ENCODE results near the gene SNX4. TPM values are rescaled to one million over a fixed set of nuclear protein-coding genes. Genes with fewer than 3 reads are reported as not detected.

Gene SNX4
- total and polyA plus RNA-seq, 12 donors: 15.8 to 90.4 (median 43.0) TPM

- WGBS, 4 donors: 51 to 57% (median 54%) methylated on average over 9 of the region's 9 CpGs
- no peaks in the 10 kb centered on the region for H3K36me3 ChIP-seq (replicated peaks in 1 of 2)
- intact Hi-C loops (cut with DNase I): loop anchor here in 1 of 2 donors (5.0 kb wide), 1 partner anchor 441 kb away; no protein-coding TSS in a partner anchor
- peaks cover 0 to 1% (median 0%) of the 10 kb centered on the region in 3 donors for H3K9me3 ChIP-seq (replicated peaks in 1 of 3)
- no peaks in the 10 kb centered on the region for H3K27me3 ChIP-seq
- TF ChIP-seq CTCF (IDR thresholded peaks at IDR 0.05) (peak; percentile 82 to 96 (median 88)), POLR2A (IDR thresholded peaks at IDR 0.05) (no peak)
- no peak overlapping the region for H3K27ac ChIP-seq
- H3K4me3 ChIP-seq: no peak overlapping the region
- DNase-seq: peak; percentile 39 to 80 (median 65)
- no peaks in the 10 kb centered on the region for H3K4me1 ChIP-seq (replicated peaks in 1 of 2)
Measured at GRCh38 chr3:125437631-125438435, 82.2 kb downstream of the SNX4 start.

GRCh38 chr3:125436921-125437320 is 83.1 kb downstream of the SNX4 start:
- intact Hi-C loops (cut with DNase I): loop anchor here in 1 of 2 donors (5.0 kb wide), 1 partner anchor 440 kb away; no protein-coding TSS in a partner anchor
- no peak for DNase-seq
- no peak overlapping the region for H3K4me3 ChIP-seq
- WGBS, 4 donors: 75 to 78% (median 76%) methylated on average over 7 of the region's 7 CpGs
- TF ChIP-seq POLR2A (IDR thresholded peaks at IDR 0.05) (no peak), CTCF (IDR thresholded peaks at IDR 0.05) (no peak)
- no peaks in the 10 kb centered on the region for H3K27me3 ChIP-seq
- no peaks in the 10 kb centered on the region for H3K36me3 ChIP-seq (replicated peaks in 1 of 2)
- no peak overlapping the region for H3K27ac ChIP-seq
- no peaks in the 10 kb centered on the region for H3K9me3 ChIP-seq (replicated peaks in 1 of 3)
- no peaks in the 10 kb centered on the region for H3K4me1 ChIP-seq (replicated peaks in 1 of 2)

- intact Hi-C loops (cut with DNase I): loop anchor here in 1 of 2 donors (5.0 kb wide), 1 partner anchor 438 kb away; no protein-coding TSS in a partner anchor
- Histone ChIP-seq H3K4me1 (replicated peaks in 1 of 2) (no peaks in the 10 kb centered on the region), H3K27me3 (no peaks in the 10 kb centered on the region), H3K4me3 (no peak overlapping the region), H3K36me3 (replicated peaks in 1 of 2) (no peaks in the 10 kb centered on the region), H3K9me3 (replicated peaks in 1 of 3) (no peaks in the 10 kb centered on the region), H3K27ac (no peak overlapping the region)
- no peak for DNase-seq
- WGBS, 4 donors: 93 to 95% (median 94%) methylated on average over 2 of the region's 2 CpGs; no CpG with 5 or more reads in 1 of the 4 donors
- TF ChIP-seq POLR2A (IDR thresholded peaks at IDR 0.05): no peak
- TF ChIP-seq CTCF (IDR thresholded peaks at IDR 0.05): no peak
Measured at GRCh38 chr3:125435231-125435630, 84.8 kb downstream of the SNX4 start.

- Histone ChIP-seq H3K36me3 (replicated peaks in 1 of 2) (no peaks in the 10 kb centered on the region), H3K9me3 (replicated peaks in 1 of 3) (no peaks in the 10 kb centered on the region), H3K27me3 (no peaks in the 10 kb centered on the region), H3K27ac (no peak overlapping the region), H3K4me3 (no peak overlapping the region), H3K4me1 (replicated peaks in 1 of 2) (no peaks in the 10 kb centered on the region)
- TF ChIP-seq POLR2A (IDR thresholded peaks at IDR 0.05) (no peak), CTCF (IDR thresholded peaks at IDR 0.05) (no peak)
- 91 to 95% (median 93%) methylated on average over 6 of the region's 6 CpGs for WGBS, 4 donors
- intact Hi-C loops (cut with DNase I): loop anchor here in 1 of 2 donors (5.0 kb wide), 1 partner anchor 437 kb away; no protein-coding TSS in a partner anchor
- no peak for DNase-seq
Measured at GRCh38 chr3:125434582-125435011, 85.4 kb downstream of the SNX4 start.

All from adrenal gland (tissue), 12 donors.